DOHH2 (cell line): ENCODE data around the gene QRFP.

Experiments used
- CTCF ChIP-seq: fragments of 200-600 bp; sonication (generic); IDR thresholded peaks from one replicate; pipeline ENCODE4 v1.5.1; 2014; ENCODE audit warnings: antibody characterized with exemption, mild to moderate bottlenecking, low read depth, low read length; ENCODE audit not compliant: poor library complexity, severe bottlenecking
- EZH2phosphoT487 ChIP-seq: fragments of 200-600 bp; sonication (generic); IDR thresholded peaks from 2 replicates; pipeline ENCODE4 v1.6.1; 2017; ENCODE audit warnings: borderline replicate concordance, mild to moderate bottlenecking, antibody characterized with exemption, low read length, moderate library complexity, mixed read lengths

- no peak for TF ChIP-seq CTCF
- no peak for TF ChIP-seq EZH2phosphoT487
Observed at GRCh38 chr9:130872093-130872492, 24.5 kb downstream of the QRFP start.
